Small intestine (tissue), 7 donors: ENCODE data around the gene MYLK4. TPM values are rescaled to one million over a fixed set of nuclear protein-coding genes. Genes with fewer than 3 reads are reported as not detected.

Experiments
- DNase-seq, 2 donors: peaks; one replicate each; pipeline versions ENCODE4 v3.0.0 to v3.0.0-alpha.2; 2013
- FAIRE-seq: peaks from 2 replicates; lab custom pipeline; 2012; peaks lifted over from hg19 to GRCh38; lab: Jason Lieb, UNC
- H3K27ac ChIP-seq, 3 donors: one replicate each; pipeline ENCODE4 v1.5.1; 2013; ENCODE audit warnings: low read length in 2 of 3, mild to moderate bottlenecking in 2 of 3, control low read depth in 1 of 3, inconsistent platforms in 1 of 3, low read depth in 1 of 3, moderate library complexity in 1 of 3
- H3K27me3 ChIP-seq, 3 donors: one replicate each; pipeline ENCODE4 v1.6.1; 2013; ENCODE audit warnings: low read length in 3 of 3, inconsistent platforms in 1 of 3; ENCODE audit not compliant: control insufficient read depth in 3 of 3, insufficient read depth in 3 of 3
- H3K36me3 ChIP-seq, 3 donors: one replicate each; pipeline ENCODE4 v1.6.1; 2013; ENCODE audit warnings: low read length in 3 of 3, inconsistent platforms in 1 of 3, low read depth in 1 of 3, mild to moderate bottlenecking in 1 of 3, moderate library complexity in 1 of 3; ENCODE audit not compliant: control insufficient read depth in 3 of 3, insufficient read depth in 2 of 3
- H3K4me1 ChIP-seq, 3 donors: one replicate each; pipeline ENCODE4 v1.6.1; 2013; ENCODE audit warnings: low read length in 2 of 3, inconsistent platforms in 1 of 3, low read depth in 1 of 3, mild to moderate bottlenecking in 1 of 3, moderate library complexity in 1 of 3; ENCODE audit not compliant: control insufficient read depth in 3 of 3, insufficient read depth in 2 of 3
- H3K4me3 ChIP-seq, 3 donors: one replicate each; pipeline ENCODE4 v1.5.1; 2013; ENCODE audit warnings: low read length in 3 of 3, control low read depth in 1 of 3, inconsistent platforms in 1 of 3, low read depth in 1 of 3, mild to moderate bottlenecking in 1 of 3, moderate library complexity in 1 of 3
- H3K9me3 ChIP-seq, 2 donors: one replicate each; pipeline ENCODE4 v1.6.1; 2013; ENCODE audit warnings: low read depth in 1 of 2, low read length in 1 of 2; ENCODE audit not compliant: control insufficient read depth in 2 of 2, insufficient read depth in 1 of 2
- WGBS, 3 donors: extraction: QIAGEN DNeasy Blood & Tissue Kit; methylation state at CpG; one replicate each; pipeline ENCODE4 v1.1.7; 2013; 5-methylcytosine and 5-hydroxymethylcytosine counted together
- polyA plus RNA-seq, 4 donors: library from polyadenylated mRNA; stranded (reverse) in 3 of 4; unstranded in 1 of 4; fragments of 200-250 nt in 3 of 4; fragments of 120-200 nt in 1 of 4; gene quantifications; one replicate each; pipeline versions ENCODE4 v1.2.1 to v1.2.3, GENCODE V29; 2013
- donor health status: healthy with polysubstance abuse.
- donor health status: control.
- donor health status: control.
- donor health status: Bipolar disorder and iron deficiency.
- donor health status: healthy.

MYLK4 gene
- polyA plus RNA-seq, 4 donors, result under 0.01 to 0.37 (median 0.32) TPM

- no peaks in the 10 kb centered on the region for H3K9me3 ChIP-seq
- H3K4me1 ChIP-seq, result peaks cover 0 to 24% (median 2%) of the 10 kb centered on the region in 3 donors
- FAIRE-seq (no peak), DNase-seq (peak; percentile 73 to 80)
- peak overlapping the region in 1 of 3 donors; percentile 81 for H3K27ac ChIP-seq
- no peaks in the 10 kb centered on the region for H3K36me3 ChIP-seq
- WGBS, 3 donors, result 29 to 65% (median 49%) methylated on average over 9 of the region's 9 CpGs
- no peaks in the 10 kb centered on the region for H3K27me3 ChIP-seq
- no peak overlapping the region for H3K4me3 ChIP-seq
Observed at GRCh38 chr6:2716936-2717700, 33.6 kb downstream of the MYLK4 start.

GRCh38 chr6:2715737-2716136, 35.0 kb downstream of the MYLK4 start:
- 8 to 45% (median 40%) methylated on average over 5 of the region's 5 CpGs for WGBS, 3 donors
- Histone ChIP-seq H3K27me3 (no peaks in the 10 kb centered on the region), H3K4me1 (peaks cover 0 to 24% (median 2%) of the 10 kb centered on the region in 3 donors), H3K36me3 (no peaks in the 10 kb centered on the region), H3K9me3 (no peaks in the 10 kb centered on the region), H3K4me3 (no peak overlapping the region), H3K27ac (peak overlapping the region in 1 of 3 donors; percentile 81)
- DNase-seq (peak; percentile 82 to 88), FAIRE-seq (no peak)

GRCh38 chr6:2714111-2714895, 36.4 kb downstream of the MYLK4 start:
- Histone ChIP-seq H3K27ac (no peak overlapping the region), H3K27me3 (no peaks in the 10 kb centered on the region), H3K9me3 (peaks cover 0 to 7% of the 10 kb centered on the region in 2 donors), H3K4me3 (no peak overlapping the region), H3K4me1 (peaks cover 0 to 24% (median 2%) of the 10 kb centered on the region in 3 donors), H3K36me3 (no peaks in the 10 kb centered on the region)
- no peak for DNase-seq
- no peak for FAIRE-seq
- 70 to 80% (median 75%) methylated on average over 7 of the region's 7 CpGs for WGBS, 3 donors

- FAIRE-seq, result no peak
- H3K9me3 ChIP-seq, result peaks cover 0 to 7% of the 10 kb centered on the region in 2 donors
- DNase-seq, result no peak
- H3K4me3 ChIP-seq, result no peak overlapping the region
- H3K27ac ChIP-seq, result no peak overlapping the region
- WGBS, 3 donors, result 90 to 94% (median 93%) methylated on average over 8 of the region's 8 CpGs
- H3K4me1 ChIP-seq, result peaks cover 0 to 24% (median 2%) of the 10 kb centered on the region in 3 donors
- no peaks in the 10 kb centered on the region for H3K36me3 ChIP-seq
- no peaks in the 10 kb centered on the region for H3K27me3 ChIP-seq
Observed at GRCh38 chr6:2713473-2714110, 37.1 kb downstream of the MYLK4 start.

- 85 to 91% (median 90%) methylated on average over 5 of the region's 5 CpGs for WGBS, 3 donors
- no peak for FAIRE-seq
- no peak overlapping the region for H3K27ac ChIP-seq
- H3K9me3 ChIP-seq, result peaks cover 0 to 7% of the 10 kb centered on the region in 2 donors
- H3K27me3 ChIP-seq, result no peaks in the 10 kb centered on the region
- DNase-seq, result no peak
- peaks cover 0 to 18% (median 2%) of the 10 kb centered on the region in 3 donors for H3K4me1 ChIP-seq
- no peaks in the 10 kb centered on the region for H3K36me3 ChIP-seq
- no peak overlapping the region for H3K4me3 ChIP-seq
Observed at GRCh38 chr6:2712102-2712501, 38.6 kb downstream of the MYLK4 start.

- Histone ChIP-seq H3K4me3 (no peak overlapping the region), H3K4me1 (peaks cover 0 to 5% (median under 1%) of the 10 kb centered on the region in 3 donors), H3K36me3 (no peaks in the 10 kb centered on the region), H3K9me3 (peaks cover 0 to 7% of the 10 kb centered on the region in 2 donors), H3K27ac (no peak overlapping the region), H3K27me3 (no peaks in the 10 kb centered on the region)
- DNase-seq (no peak), FAIRE-seq (no peak)
Observed at GRCh38 chr6:2710412-2710811, 40.3 kb downstream of the MYLK4 start.

- no peak for FAIRE-seq
- DNase-seq, result peak in 1 of 2 donors; percentile 76
- H3K36me3 ChIP-seq, result no peaks in the 10 kb centered on the region
- no peaks in the 10 kb centered on the region for H3K4me1 ChIP-seq
- H3K27me3 ChIP-seq, result no peaks in the 10 kb centered on the region
- H3K27ac ChIP-seq, result no peak overlapping the region
- H3K9me3 ChIP-seq, result peaks cover 0 to 7% of the 10 kb centered on the region in 2 donors
- WGBS, 3 donors, result 69 to 85% (median 80%) methylated on average over 5 of the region's 5 CpGs
- H3K4me3 ChIP-seq, result no peak overlapping the region
Observed at GRCh38 chr6:2708456-2708855, 42.3 kb downstream of the MYLK4 start.

GRCh38 chr6:2706558-2706957, 44.2 kb downstream of the MYLK4 start:
- Histone ChIP-seq H3K4me1 (no peaks in the 10 kb centered on the region), H3K27me3 (no peaks in the 10 kb centered on the region), H3K27ac (no peak overlapping the region), H3K36me3 (no peaks in the 10 kb centered on the region), H3K4me3 (no peak overlapping the region), H3K9me3 (peaks cover 0 to 7% of the 10 kb centered on the region in 2 donors)
- WGBS, 3 donors, result 59 to 65% (median 63%) methylated on average over 7 of the region's 7 CpGs
- FAIRE-seq (no peak), DNase-seq (no peak)
